ENCODE data around the gene NCCRP1. TPM values are rescaled to one million over a fixed set of nuclear protein-coding genes. Genes with fewer than 3 reads are reported as not detected.

Gene NCCRP1
- total RNA-seq, 1 donor from 2014 or later: 0.46 TPM

GRCh38 chr19:39206122-39206521 is 9.4 kb downstream of the NCCRP1 start:
- H3K27me3 ChIP-seq: peaks cover 30% of the 10 kb centered on the region
- no peak for TF ChIP-seq CTCF (IDR thresholded peaks at IDR 0.05)
- DNase-seq: no peak
- no peaks in the 10 kb centered on the region for H3K4me1 ChIP-seq
- H3K36me3 ChIP-seq: no peaks in the 10 kb centered on the region
- no peak overlapping the region for H3K27ac ChIP-seq
- no peaks in the 10 kb centered on the region for H3K9me3 ChIP-seq
- intact Hi-C loops (cut with DNase I): no loop called here
- no peak overlapping the region for H3K4me3 ChIP-seq
- no peak for ATAC-seq

- intact Hi-C loops (cut with DNase I): no loop called here
- Histone ChIP-seq H3K9me3 (no peaks in the 10 kb centered on the region), H3K4me1 (no peaks in the 10 kb centered on the region), H3K27ac (no peak overlapping the region), H3K36me3 (no peaks in the 10 kb centered on the region), H3K4me3 (no peak overlapping the region), H3K27me3 (peaks cover 23% of the 10 kb centered on the region)
- DNase-seq (no peak), ATAC-seq (no peak)
- no peak for TF ChIP-seq CTCF (IDR thresholded peaks at IDR 0.05)
Observed at GRCh38 chr19:39207293-39207836, 10.6 kb downstream of the NCCRP1 start.

- no peaks in the 10 kb centered on the region for H3K9me3 ChIP-seq
- no peaks in the 10 kb centered on the region for H3K4me1 ChIP-seq
- H3K27ac ChIP-seq: no peak overlapping the region
- intact Hi-C loops (cut with DNase I): no loop called here
- no peak for ATAC-seq
- TF ChIP-seq CTCF (IDR thresholded peaks at IDR 0.05): no peak
- H3K36me3 ChIP-seq: no peaks in the 10 kb centered on the region
- DNase-seq: no peak
- peaks cover 15% of the 10 kb centered on the region for H3K27me3 ChIP-seq
- no peak overlapping the region for H3K4me3 ChIP-seq
Observed at GRCh38 chr19:39208175-39208795, 11.5 kb downstream of the NCCRP1 start.

- Histone ChIP-seq H3K27ac (no peak overlapping the region), H3K36me3 (no peaks in the 10 kb centered on the region), H3K27me3 (peaks cover 6% of the 10 kb centered on the region), H3K4me1 (no peaks in the 10 kb centered on the region), H3K9me3 (no peaks in the 10 kb centered on the region), H3K4me3 (no peak overlapping the region)
- DNase-seq (no peak), ATAC-seq (no peak)
- intact Hi-C loops (cut with DNase I): no loop called here
- TF ChIP-seq CTCF (IDR thresholded peaks at IDR 0.05): no peak
Observed at GRCh38 chr19:39209196-39209595, 12.4 kb downstream of the NCCRP1 start.

GRCh38 chr19:39211731-39212374 is 15.1 kb downstream of the NCCRP1 start:
- no peak overlapping the region for H3K4me3 ChIP-seq
- intact Hi-C loops (cut with DNase I): no loop called here

More at GRCh38 chr19:39211731-39212374, 15.1 kb downstream of the NCCRP1 start:
- no peak for TF ChIP-seq CTCF (IDR thresholded peaks at IDR 0.05)
- no peak overlapping the region for H3K27ac ChIP-seq
- no peaks in the 10 kb centered on the region for H3K4me1 ChIP-seq
- ATAC-seq: no peak
- no peaks in the 10 kb centered on the region for H3K9me3 ChIP-seq
- no peak for DNase-seq
- no peaks in the 10 kb centered on the region for H3K36me3 ChIP-seq
- no peaks in the 10 kb centered on the region for H3K27me3 ChIP-seq
